HG03378 (cell line): Measurements from ENCODE around the gene HK1.
"Not testable (repeated sequence)": the region's sequence is repeated elsewhere in the genome, so short reads cannot be mapped to it uniquely, and the experiment has no call there.

Source experiments
- ATAC-seq: cut with Tn5 transposase; IDR thresholded peaks from one replicate; pipeline ENCODE4 v1.9.1; 2021; ENCODE audit warnings: mild to moderate bottlenecking, moderate library complexity; ENCODE audit not compliant: unreplicated experiment

HK1 gene

DNA sequence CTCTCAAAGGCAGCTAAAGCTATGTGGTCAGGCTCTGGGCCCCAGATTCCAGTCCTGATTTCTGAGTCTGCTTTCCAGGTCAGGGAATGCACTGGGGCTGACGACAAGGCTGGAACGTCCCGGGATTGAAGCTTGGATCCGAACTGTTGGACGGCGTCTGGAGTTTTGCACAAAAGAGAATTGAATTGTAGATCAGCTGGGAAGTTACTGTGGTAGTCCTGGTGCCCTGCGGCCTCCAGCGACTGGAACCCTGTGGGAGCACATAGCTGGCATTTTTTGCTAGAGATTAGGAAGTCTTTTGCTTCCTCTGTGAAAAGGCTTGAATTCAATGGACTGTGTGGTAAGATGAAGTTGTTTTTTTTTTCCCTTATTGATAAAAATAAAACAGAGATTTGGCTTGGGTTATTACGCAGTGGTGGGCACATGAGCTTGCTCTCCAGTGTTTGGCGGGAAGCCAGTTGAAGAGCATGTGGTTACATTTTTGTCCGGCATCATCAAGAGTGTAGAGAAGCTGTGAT, at the start of gene HK1:
HK1 (plus strand) TSS at position 51 of the 518 bp plus-strand sequence.
- ATAC-seq = no peak

DNA sequence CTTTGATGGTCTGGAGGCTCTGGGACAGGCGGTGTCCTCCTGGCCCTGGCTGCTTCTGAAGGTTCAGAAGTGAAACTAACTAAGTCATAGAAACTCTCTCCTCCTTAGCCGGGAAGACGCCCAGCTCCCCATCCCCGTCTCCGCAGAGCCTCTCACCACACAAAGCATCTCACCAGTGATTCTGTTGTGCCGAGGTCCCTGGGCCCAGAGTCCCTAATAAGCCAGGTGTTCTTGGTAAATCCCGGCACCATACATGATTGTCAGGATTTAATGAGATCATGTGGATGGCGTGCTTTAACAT, 48.7 kb upstream of the HK1 start:
- no peak for ATAC-seq

DNA sequence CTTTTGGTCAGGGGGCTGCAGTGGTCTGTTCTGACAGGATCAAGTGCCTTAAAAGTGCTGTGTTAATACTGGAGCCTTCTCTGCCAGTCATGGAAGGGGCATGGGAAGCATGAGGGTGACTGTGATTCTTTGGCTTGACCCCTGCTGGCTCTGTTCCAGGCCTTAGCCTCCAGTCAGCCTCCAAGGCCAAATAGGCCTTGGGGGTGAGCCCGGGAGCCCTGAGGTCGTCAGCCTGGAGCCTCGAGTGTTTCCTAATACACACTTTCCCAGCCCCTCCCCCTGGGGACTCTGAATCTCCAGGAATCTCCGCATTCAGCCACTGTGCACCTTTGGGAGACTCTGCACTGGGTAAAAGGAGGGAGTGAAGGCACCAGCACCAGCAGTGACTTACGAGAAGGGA, 48.2 kb upstream of the HK1 start:
- no peak for ATAC-seq

DNA sequence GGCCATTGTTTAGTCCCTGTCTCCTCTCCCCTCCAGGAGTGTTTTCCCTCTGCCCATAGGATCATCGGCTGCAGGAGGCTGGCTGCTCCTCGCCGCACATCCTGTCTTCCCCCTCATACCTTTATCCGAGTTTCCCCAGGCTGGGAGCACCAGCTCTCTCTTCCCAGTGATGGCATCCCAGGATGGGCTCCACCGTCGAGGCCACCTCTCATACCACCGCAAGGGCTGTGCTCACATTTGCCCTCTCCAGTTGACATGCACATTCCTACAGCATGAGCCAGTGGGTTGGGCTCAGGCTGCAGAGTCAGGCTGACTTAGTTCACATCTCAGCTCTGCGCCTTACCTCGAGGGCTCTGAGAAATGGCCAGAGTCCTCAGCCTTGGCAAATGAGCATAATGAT, 46.0 kb upstream of the HK1 start:
- ATAC-seq = no peak

DNA sequence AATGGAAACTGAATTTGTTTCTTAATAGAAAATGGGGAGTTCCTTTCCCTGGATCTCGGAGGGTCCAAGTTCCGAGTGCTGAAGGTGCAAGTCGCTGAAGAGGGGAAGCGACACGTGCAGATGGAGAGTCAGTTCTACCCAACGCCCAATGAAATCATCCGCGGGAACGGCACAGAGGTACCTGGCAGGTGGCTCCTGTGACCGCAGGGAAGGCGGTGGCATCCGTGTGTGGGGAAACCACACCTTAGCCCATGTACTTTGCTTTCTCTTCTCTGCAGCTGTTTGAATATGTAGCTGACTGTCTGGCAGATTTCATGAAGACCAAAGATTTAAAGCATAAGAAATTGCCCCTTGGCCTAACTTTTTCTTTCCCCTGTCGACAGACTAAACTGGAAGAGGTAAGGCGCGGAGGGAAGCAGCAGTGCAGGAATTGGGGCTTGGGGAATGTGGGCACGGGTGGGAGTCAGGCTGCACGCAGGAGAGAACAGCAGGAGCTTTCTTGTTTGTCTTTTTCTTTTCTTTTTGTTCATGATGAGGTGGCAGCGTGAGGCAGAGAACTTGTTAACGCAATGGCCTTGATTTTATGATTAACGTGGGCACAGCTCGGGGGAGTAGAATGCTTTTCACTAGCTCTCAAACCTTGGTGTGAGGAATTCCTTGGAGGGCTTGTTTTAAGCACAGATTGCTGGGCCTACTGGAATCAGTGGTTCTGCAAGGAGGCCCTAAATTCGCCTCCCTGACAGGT, 45.4 kb upstream of the HK1 start:
- ATAC-seq = no peak

DNA sequence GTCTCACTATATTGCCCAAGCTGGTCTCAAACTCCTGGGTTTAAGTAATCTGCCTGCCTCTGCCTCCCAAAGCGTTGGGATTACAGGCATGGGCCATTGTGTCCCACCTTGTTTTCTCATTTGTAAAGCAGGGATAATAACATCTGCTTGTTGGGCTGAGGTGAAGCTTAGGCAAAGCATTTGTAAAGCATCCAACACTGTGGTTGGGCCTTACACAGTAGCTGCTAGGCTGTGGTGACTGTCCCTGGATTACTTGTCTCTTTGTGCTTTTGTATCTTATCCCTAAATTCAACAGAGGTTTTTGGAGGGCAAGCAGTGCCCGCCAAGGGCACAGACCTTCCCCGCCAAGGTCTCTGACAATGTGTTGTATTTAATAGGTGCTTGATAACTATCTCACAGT, 43.8 kb upstream of the HK1 start:
- ATAC-seq = no peak

DNA sequence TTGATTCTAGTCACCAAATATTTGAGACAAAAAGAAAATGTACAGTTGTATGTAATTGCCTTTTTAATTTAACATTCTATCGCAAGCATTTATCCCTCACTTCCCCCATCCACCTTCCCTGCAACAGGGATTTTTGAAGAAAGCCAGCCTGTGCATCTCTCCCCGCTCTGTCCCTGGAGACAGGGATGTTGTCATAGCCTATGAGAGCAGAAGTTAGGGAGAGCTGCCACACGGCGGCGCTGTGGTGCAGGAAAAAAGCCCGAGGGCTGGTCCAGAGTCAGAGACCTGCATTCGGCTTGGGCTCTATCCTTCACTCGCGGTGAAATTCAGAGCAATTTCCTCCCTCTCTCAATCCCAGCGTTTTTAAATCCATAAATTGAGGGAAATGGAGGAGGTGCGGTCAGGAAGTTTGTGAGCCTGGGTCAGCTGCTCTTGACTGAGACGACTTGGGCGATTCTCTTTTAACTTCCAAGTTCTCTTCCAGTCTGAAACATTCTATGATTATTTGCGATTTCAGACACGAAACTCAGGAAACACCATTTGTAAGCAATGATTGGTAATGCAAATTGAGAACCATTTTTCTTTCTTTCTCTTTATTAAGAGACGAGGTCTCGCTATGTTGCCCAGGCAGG, 40.7 kb upstream of the HK1 start:
- peak; percentile 87 for ATAC-seq

DNA sequence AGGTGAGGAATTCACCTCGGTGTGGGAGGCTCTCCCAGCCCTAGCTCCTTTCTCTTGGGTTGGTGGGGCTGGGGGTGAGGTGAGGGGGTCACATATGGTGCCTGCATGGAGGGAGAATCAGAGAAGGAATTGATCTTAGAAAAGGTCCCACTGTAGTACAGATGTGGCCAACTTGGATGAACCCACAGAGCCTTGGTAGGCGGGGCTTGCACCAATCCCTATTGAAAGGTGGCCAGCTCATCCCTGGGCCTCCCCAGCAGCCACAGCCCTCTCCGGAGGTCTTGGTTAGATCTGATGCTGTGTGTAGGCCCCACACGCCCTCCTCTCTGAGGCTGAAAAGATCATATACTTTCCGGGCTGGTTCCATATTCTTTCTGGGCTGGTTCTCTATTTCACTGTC, 39.2 kb upstream of the HK1 start:
- ATAC-seq = no peak

DNA sequence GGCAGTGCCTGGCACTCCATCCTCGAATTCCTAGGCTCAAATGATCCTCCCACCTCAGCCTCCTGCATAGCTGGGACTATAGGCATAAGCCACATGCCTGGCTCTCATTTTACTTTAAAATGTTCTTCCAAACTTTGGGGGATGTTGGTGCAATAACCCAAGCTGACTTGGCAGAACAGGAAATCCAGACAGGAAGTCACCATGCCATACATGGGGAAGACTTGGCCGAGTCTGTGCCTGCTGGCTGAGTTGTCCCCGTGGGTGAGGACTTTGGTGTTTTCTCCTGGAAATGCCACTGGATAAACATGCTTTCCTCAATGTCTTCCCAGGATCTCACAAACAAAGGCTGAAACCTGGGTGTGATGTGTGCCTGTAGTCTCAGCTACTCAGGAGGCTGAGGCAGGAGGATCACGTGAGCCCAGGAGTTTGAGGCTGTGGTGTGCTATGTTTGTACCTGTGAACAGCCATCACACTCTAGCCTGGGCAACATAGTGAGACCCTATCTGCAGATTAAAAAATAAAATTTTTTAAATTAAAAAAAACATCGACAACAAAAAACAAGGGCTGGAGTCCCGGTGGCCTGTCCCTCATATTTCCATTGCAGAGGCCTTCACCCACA, 38.4 kb upstream of the HK1 start:
- ATAC-seq = no peak

DNA sequence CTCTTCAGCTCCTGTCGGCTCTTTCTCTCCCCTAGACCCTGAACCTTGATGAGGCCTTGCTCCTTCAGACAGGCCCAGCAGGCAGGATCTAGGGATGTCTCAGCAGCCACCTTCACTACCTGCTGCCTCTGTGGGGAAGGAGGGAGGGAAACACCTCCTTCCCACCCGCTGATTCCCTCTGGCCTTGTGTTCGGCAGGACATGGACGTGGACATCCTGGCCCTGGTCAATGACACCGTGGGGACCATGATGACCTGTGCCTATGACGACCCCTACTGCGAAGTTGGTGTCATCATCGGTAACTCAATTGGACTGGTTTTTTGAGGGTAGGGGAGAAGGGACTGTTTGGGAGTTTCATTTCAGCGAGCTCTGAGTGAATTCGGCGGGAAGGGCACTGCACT, 37.8 kb upstream of the HK1 start:
- no peak for ATAC-seq

DNA sequence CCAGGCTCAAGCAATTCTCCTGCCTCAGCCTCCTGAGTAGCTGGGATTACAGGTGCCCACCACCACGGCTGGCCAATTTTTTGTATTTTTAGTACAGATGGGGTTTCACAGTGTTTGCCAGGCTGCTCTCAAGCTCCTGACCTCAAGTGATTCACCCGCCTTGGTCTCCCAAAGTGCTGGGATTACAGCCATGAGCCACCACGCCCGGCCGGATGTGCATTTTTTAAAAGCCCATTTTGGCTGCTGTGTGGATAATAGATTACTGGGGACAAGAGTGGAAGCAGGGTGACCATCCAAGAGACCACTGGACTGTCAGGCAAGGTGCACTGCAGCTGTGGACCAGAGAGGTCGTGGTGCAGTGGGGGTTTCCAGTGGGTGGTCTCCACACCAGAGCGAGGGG, 36.7 kb upstream of the HK1 start:
- no peak for ATAC-seq

DNA sequence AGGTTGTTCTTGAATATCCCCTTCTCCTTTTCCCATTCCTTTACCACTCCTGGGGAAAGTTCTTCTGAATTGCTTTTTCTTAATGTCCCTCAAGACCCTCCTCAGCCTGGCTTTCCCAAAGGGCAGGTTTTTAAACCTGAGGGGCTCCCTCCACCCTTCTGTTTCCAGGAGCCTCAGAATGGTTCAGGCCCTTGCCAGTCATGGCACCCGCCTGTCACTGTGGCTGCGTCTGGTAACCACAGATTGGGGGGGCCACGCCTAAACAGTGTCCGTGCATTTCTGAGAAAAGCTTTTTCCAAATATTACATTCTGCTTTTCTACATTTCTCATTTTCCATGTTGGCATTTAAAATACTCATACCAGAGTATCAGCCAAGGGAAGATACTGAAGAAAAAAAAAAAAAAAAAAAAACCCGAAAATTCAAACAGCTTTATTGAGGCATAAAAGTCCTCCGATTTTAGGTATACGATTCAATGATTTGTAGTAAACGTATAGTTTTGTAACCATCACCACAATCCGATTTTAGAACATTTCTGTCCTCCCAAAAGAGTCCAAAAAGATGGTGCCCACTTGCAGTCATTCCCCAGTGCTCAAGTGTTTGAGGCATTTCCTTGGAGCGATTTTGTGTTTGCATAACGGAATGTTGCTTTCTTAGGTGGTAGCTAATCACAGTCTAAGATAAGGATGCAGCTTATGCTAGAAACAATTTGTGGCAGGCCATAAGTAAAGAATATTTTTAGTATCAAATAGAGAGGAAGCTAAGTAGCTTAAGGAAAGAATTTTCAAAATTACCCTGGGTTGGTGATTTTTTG, 36.0 kb upstream of the HK1 start:
- ATAC-seq = no peak

DNA sequence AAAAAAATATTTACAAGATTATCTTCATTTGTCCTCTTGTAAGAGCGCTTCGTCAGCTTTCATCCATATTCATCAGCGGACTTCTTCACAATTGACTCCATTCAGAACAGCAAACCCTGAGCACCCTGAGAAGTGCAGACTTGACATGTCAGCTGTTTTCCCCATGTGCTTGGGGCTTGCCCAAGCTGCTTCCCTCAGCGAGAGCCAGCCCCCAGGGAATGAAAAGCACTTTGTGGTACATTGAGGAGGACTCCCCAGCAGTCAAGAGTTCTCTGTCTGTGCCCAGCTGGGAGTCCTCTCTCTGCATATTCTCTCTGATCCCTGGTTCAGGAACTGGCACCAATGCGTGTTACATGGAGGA, 35.5 kb upstream of the HK1 start:
- ATAC-seq = no peak

DNA sequence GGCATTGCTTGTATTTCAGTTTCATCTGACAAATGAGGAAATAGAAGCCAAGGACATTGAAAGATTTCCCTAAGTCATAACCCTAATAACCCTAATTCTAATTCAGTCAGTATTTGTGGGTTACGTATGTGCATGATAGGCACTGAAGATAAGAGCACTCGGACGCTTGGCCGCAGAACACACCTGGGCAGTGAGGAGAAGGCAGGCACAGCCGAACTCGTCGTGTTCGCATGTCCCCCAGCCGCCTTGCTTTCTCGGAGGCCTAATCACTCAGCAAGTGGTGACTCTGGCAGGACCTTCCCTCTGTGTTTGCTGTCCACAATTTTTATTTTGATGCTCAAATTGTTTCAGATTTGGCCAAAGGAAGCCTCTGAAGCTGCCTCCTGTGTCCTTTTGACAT, 34.5 kb upstream of the HK1 start:
- no peak for ATAC-seq

DNA sequence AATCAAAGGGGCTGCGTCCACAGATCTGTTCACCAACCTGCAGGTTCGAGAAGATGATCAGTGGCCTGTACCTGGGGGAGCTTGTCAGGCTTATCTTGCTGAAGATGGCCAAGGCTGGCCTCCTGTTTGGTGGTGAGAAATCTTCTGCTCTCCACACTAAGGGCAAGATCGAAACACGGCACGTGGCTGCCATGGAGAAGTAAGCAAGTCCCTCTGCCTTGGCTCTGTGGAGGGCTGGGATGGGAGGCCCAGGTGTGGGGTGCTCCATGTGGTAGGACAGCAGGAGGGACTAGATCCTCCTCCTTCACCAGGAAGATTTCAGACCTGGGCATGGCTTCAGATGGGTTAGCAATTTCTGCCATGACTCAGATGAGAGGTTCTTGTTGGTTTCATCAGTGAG, 32.3 kb upstream of the HK1 start:
- no peak for ATAC-seq

DNA sequence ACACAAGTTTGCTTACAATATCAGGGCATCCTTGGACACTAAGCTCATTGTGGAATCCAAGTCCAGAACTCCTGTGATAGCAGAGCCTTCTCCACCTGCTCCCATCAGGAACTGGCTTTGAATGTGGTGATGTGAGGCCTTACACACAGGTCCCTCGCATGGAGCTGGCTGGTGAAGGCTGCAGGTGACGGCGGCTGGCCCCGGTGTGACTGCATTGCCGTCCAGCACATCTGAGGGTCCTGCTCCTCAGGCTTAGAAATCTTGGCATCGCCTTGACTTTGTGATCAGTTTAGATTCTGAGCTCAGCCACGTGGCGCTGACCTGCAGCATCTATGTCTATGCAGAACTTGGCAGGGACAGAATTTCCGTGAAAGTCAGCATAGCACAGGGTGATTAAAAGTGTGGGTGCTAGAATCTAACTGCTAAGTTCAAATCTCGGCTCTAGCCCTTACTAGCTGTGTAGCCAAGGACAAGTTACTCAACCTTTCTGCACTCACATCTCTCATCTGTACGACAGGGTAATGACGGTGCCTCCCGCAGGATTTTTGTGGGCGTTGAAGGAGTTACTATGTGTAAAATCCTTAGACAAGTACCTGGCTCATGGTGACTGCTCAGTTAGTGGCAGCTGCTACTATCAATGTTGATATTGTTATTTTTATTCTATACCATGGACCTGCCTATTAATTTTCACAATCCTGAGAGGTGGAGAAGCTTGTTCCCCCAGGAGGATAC, 31.5 kb upstream of the HK1 start:
- no peak for ATAC-seq

DNA sequence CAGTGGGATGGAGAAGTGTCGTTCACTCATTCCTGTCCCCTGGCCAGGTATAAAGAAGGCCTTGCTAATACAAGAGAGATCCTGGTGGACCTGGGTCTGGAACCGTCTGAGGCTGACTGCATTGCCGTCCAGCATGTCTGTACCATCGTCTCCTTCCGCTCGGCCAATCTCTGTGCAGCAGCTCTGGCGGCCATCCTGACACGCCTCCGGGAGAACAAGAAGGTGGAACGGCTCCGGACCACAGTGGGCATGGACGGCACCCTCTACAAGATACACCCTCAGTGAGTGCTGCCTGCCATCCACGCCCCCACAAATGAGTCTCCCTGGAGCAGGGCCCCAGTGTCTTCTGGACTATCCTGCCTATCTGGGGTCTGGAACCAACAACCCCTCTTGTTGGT, 31.0 kb upstream of the HK1 start:
- no peak for ATAC-seq

DNA sequence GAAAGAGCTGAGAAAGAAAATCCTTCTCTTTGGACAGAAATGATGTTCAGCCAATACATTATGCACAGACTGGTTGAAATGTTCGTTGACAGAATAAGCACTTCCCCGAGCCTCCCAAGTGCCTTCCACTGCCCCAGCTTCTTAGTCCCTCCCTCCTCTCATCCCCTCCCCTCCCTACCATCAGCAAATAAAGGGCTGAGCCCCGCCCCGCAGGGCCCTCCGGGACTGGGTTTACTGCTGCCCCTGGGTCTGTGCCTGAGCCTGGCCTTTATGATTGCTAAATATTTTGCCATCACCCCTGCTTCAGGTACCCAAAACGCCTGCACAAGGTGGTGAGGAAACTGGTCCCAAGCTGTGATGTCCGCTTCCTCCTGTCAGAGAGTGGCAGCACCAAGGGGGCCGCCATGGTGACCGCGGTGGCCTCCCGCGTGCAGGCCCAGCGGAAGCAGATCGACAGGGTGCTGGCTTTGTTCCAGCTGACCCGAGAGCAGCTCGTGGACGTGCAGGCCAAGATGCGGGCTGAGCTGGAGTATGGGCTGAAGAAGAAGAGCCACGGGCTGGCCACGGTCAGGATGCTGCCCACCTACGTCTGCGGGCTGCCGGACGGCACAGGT, 30.1 kb upstream of the HK1 start:
- ATAC-seq = no peak

DNA sequence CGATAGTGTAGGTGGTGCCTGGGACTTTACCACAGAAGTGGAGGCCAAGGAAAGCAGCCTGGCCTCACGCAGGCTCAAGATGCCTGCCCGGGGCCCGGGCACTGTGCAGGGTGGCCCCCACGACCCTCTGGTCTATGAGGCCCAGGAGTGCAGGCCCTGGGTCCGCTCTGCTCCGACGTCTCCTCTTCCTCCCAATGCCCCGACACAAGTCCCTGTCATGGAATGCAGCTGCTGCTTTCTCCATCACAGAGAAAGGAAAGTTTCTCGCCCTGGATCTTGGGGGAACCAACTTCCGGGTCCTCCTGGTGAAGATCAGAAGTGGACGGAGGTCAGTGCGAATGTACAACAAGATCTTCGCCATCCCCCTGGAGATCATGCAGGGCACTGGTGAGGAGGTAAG, 28.3 kb upstream of the HK1 start:
- no peak for ATAC-seq

DNA sequence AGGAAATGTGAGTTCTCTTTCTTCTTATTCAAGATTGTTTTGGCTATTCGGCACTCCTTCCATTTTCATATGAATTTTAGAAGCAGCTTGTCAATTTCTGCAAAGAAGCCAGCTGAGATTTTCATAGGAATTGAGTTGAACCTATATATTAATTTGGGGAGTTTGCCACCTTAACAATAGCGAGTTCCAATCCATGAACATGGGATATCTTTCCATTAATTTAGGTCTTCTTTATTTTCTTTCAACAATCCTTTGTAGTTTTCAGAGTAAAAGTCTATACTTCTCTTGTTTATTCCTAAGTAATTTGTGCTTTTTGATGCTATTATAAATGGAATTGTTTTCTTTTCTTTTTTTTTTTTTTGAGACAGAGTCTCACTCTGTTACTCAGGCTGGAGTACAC, 26.9 kb upstream of the HK1 start:
- ATAC-seq = not testable (repeated sequence)

DNA sequence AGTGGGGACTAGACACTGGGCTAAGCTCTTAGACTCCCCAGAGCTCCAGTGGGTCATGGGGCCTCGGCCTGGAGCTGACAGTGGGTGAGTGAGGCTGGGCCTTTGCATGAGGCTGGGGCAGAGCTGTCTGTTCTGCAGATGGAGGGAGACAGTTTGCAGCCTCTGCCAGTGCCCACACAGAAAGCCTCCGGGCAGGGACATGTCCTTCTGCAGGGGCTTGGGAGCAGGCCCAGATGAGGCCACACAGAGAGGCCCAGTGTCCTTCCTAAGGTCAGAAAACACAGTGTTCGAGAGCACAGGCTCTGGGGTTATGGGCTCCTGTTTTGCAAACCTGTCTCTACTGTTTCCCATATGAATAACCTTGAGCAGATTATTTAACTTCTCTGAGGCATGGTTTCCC, 25.1 kb upstream of the HK1 start:
- ATAC-seq = no peak
